Heart left ventricle (tissue), 16 donors: ENCODE results near the gene PPP2R5D. TPM values are rescaled to one million over a fixed set of nuclear protein-coding genes. Genes with fewer than 3 reads are reported as not detected.

Experiments used
- ATAC-seq, 4 donors: fragments of 200-7000 bp; cut with Tn5 transposase; one replicate each; pipeline ENCODE4 v1.9.1; 2020 to 2022; ENCODE audit warnings: moderate library complexity in 4 of 4, mild to moderate bottlenecking in 3 of 4, moderate number of reproducible peaks in 1 of 4
- DNase-seq, 5 donors: peaks; one replicate each; pipeline ENCODE4 v3.0.0-alpha.2; 2020
- H3K27ac ChIP-seq, 12 donors: fragments of 200-600 bp; sonication (generic) in 4 of 12; one replicate each; pipeline versions ENCODE4 v1.5.0 to v1.8.0; 2016 to 2022; ENCODE audit warnings: mild to moderate bottlenecking in 2 of 12
- H3K27me3 ChIP-seq, 9 donors: fragments of 200-600 bp; sonication (generic) in 2 of 9; one replicate each; pipeline versions ENCODE4 v1.5.1 to v1.8.0; 2016 to 2022; ENCODE audit warnings: mild to moderate bottlenecking in 3 of 9
- H3K36me3 ChIP-seq, 9 donors: fragments of 200-600 bp; sonication (generic) in 2 of 9; one replicate each; pipeline versions ENCODE4 v1.5.0 to v1.8.0; 2018 to 2022; ENCODE audit warnings: mild to moderate bottlenecking in 2 of 9
- H3K4me1 ChIP-seq, 12 donors: fragments of 200-600 bp; sonication (generic) in 4 of 12; one replicate each; pipeline versions ENCODE4 v1.5.0 to v1.8.0; 2016 to 2022; ENCODE audit warnings: mild to moderate bottlenecking in 3 of 12
- H3K4me3 ChIP-seq, 12 donors: fragments of 200-600 bp; sonication (generic) in 4 of 12; one replicate each; pipeline versions ENCODE4 v1.5.0 to v1.8.0; 2017 to 2022; ENCODE audit warnings: mild to moderate bottlenecking in 9 of 12, moderate library complexity in 4 of 12
- H3K9me3 ChIP-seq, 12 donors: fragments of 200-600 bp; sonication (generic) in 4 of 12; one replicate each; pipeline versions ENCODE4 v1.5.0 to v1.8.0; 2016 to 2022; ENCODE audit warnings: mild to moderate bottlenecking in 1 of 12
- CTCF ChIP-seq, 12 donors: fragments of 200-600 bp; sonication (generic) in 4 of 12; IDR thresholded peaks; one replicate each; pipeline versions ENCODE4 v1.5.0 to v1.8.0; 2018 to 2022; ENCODE audit warnings: antibody characterized with exemption in 12 of 12, mild to moderate bottlenecking in 5 of 12
- POLR2A ChIP-seq, 2 donors: fragments of 450-650 bp; IDR thresholded peaks; one replicate each; pipeline ENCODE4 v1.6.1; 2017; ENCODE audit warnings: antibody characterized with exemption in 2 of 2, mild to moderate bottlenecking in 2 of 2, moderate library complexity in 2 of 2
- WGBS, 4 donors: extraction: QIAGEN DNeasy Blood & Tissue Kit in 2 of 4; methylation state at CpG; one replicate each; pipeline versions ENCODE4 v1.1.5 to v1.1.7; 2013 to 2018; 5-methylcytosine and 5-hydroxymethylcytosine counted together
- intact Hi-C, 10 donors: fragments of 100-400 bp; cut with DNase I; formaldehyde crosslinking; loops; one replicate each; pipeline versions ENCODE4 v1.11.1 to v1.14.2; 2022
- polyA plus RNA-seq, 2 donors: library from polyadenylated mRNA; stranded (reverse); fragments of 200-250 nt; gene quantifications; one replicate each; pipeline ENCODE4 v1.2.3, GENCODE V29; 2013
- total RNA-seq, 9 donors: library from RNA; depleted of rRNA in 2 of 9; stranded (reverse); fragments of >200 nt in 2 of 9; fragmentation: NEBNext Ultra II Directional in 3 of 9; extraction: Animal tissue kit (Norgen Biotek cat#: 25700) in 3 of 9; gene quantifications; one replicate each; pipeline versions ENCODE4 v1.1.0 to v1.2.4, GENCODE V29; 2016 to 2023
- donor health status: ischemic (EF 13 %, LVEDD 7.1; RV severe dilation, severe dysfunction).
- donor health status: healthy with polysubstance abuse.
- donor health status: DM: no; HTN: yes; CAD: no.
- donor health status: DM: no; HTN: no; CAD: no.
- donor health status: ischemic (EF 25% LVEDD 6.9; RV normal size, moderate dysfunction).
- donor health status: ischemic (EF 25% LVEDD 5.7; RV mildly dilated, moderate dysfunction).
- donor health status: healthy.
- donor health status: DM: yes; HTN: yes; CAD: no.
- donor health status: ischemic (EF 35%, LVEDD 5.7; RV mildly dilated, moderate dysfunction).
- donor health status: nonischemic (EF 11% LVEDD 7.7; RV severe dilation, severe dysfunction).
- donor health status: DM: yes; HTN: yes; CAD: no.
- donor health status: PGD.
- donor health status: ischemic (EF 29% LVEDD 5.4; RV normal size, mild dysfunction).
- donor health status: nonischemic (EF 23%, LVEDD 6.1; RV moderate dilation, normal function).

PPP2R5D gene
- total and polyA plus RNA-seq, 11 donors: 21.4 to 51.3 (median 35.1) TPM

- peaks cover 4 to 53% (median 47%) of the 10 kb centered on the region in 12 donors for H3K4me1 ChIP-seq
- peaks cover 0 to 58% (median 51%) of the 10 kb centered on the region in 9 donors for H3K36me3 ChIP-seq
- intact Hi-C loops: loop anchor here in 5 of 10 donors (1.0 to 10.0 kb wide), 5 partner anchors 37 to 128 kb away; partner anchors contain the start of genes KLC4 (in 1 of the 5), MRPL2 (in 1 of the 5) and PEX6 (in 1 of the 5)
These were observed 30.1 kb downstream of the PPP2R5D start for GRCh38 chr6:43014434-43014909.

GRCh38 chr6:43016176-43016942, 32.0 kb downstream of the PPP2R5D start:
- DNase-seq: peak in 2 of 5 donors; percentile 47 to 54
- 43 to 63% (median 50%) methylated on average over 5 to 7 of the region's 7 CpGs for WGBS, 4 donors
- peak overlapping the region in 9 of 12 donors; percentile 20 to 90 (median 67) for H3K4me3 ChIP-seq

More at GRCh38 chr6:43014434-43014909, 30.1 kb downstream of the PPP2R5D start:
- Histone ChIP-seq H3K4me3 (peak overlapping the region; percentile 51 to 90 (median 71)), H3K9me3 (no peaks in the 10 kb centered on the region), H3K27me3 (no peaks in the 10 kb centered on the region), H3K27ac (peak overlapping the region; percentile 25 to 97 (median 83))
- DNase-seq (no peak), ATAC-seq (no peak)
- no peak for TF ChIP-seq CTCF (IDR thresholded peaks at IDR 0.05)
- no peak for TF ChIP-seq POLR2A (IDR thresholded peaks at IDR 0.05)
- WGBS, 4 donors: 0 to 1% (median 0%) methylated on average over 7 of the region's 7 CpGs

GRCh38 chr6:43016943-43017334, 32.6 kb downstream of the PPP2R5D start:
- intact Hi-C loops: loop anchor here in 5 of 10 donors (5.0 to 10.0 kb wide), 3 partner anchors 35 to 112 kb away; partner anchors contain the start of gene CUL7 (in 4 of the 5)
- peak in 1 of 4 donors; percentile 2 for ATAC-seq
- Histone ChIP-seq H3K36me3 (peaks cover 0 to 42% (median 38%) of the 10 kb centered on the region in 9 donors), H3K27me3 (no peaks in the 10 kb centered on the region), H3K27ac (peak overlapping the region; percentile 64 to 97 (median 84)), H3K4me1 (peaks cover 4 to 62% (median 53%) of the 10 kb centered on the region in 12 donors), H3K9me3 (no peaks in the 10 kb centered on the region), H3K4me3 (peak overlapping the region in 9 of 12 donors; percentile 20 to 90 (median 67))
- DNase-seq: peak in 3 of 5 donors; percentile 34 to 60 (median 40)
- WGBS, 4 donors: 20 to 65% (median 41%) methylated on average over 5 to 12 of the region's 12 CpGs
- TF ChIP-seq POLR2A (IDR thresholded peaks at IDR 0.05): no peak
- TF ChIP-seq CTCF (IDR thresholded peaks at IDR 0.05): no peak

More at GRCh38 chr6:43016176-43016942, 32.0 kb downstream of the PPP2R5D start:
- H3K9me3 ChIP-seq: no peaks in the 10 kb centered on the region
- H3K36me3 ChIP-seq: peaks cover 0 to 48% (median 44%) of the 10 kb centered on the region in 9 donors
- H3K27me3 ChIP-seq: no peaks in the 10 kb centered on the region
- peak overlapping the region; percentile 64 to 97 (median 84) for H3K27ac ChIP-seq
- H3K4me1 ChIP-seq: peaks cover 4 to 62% (median 55%) of the 10 kb centered on the region in 12 donors
- TF ChIP-seq POLR2A (IDR thresholded peaks at IDR 0.05) (no peak), CTCF (IDR thresholded peaks at IDR 0.05) (no peak)
- ATAC-seq: peak in 3 of 4 donors; percentile 8 to 28 (median 19)
- intact Hi-C loops: loop anchor here in 5 of 10 donors (5.0 to 10.0 kb wide), 3 partner anchors 36 to 112 kb away; partner anchors contain the start of gene CUL7 (in 4 of the 5)

GRCh38 chr6:43019152-43019551, 34.8 kb downstream of the PPP2R5D start:
- Histone ChIP-seq H3K27me3 (no peaks in the 10 kb centered on the region), H3K9me3 (no peaks in the 10 kb centered on the region), H3K27ac (peak overlapping the region in 1 of 12 donors; percentile 82), H3K4me1 (peaks cover 4 to 72% (median 60%) of the 10 kb centered on the region in 12 donors), H3K4me3 (no peak overlapping the region), H3K36me3 (peaks cover 0 to 47% (median 38%) of the 10 kb centered on the region in 9 donors)
- ATAC-seq: no peak
- intact Hi-C loops: loop anchor here in 5 of 10 donors (5.0 to 10.0 kb wide), 3 partner anchors 33 to 114 kb away; partner anchors contain the start of gene CUL7 (in 4 of the 5)
- 87 to 97% (median 91%) methylated on average over 2 of the region's 2 CpGs for WGBS, 4 donors
- TF ChIP-seq CTCF (IDR thresholded peaks at IDR 0.05): no peak
- no peak for TF ChIP-seq POLR2A (IDR thresholded peaks at IDR 0.05)
- DNase-seq: no peak
